AG09309 (cell line): Measurements from ENCODE around the gene PTPRM.

Source experiments
- DNase-seq: peaks from one replicate; pipeline ENCODE4 v3.0.0-alpha.2; 2010; ENCODE audit warnings: low read depth
- H3K4me3 ChIP-seq: 2 replicates; pipeline ENCODE4 v1.5.1; 2011; ENCODE audit warnings: mild to moderate bottlenecking, low read depth, low read length, moderate library complexity; ENCODE audit not compliant: control insufficient read depth
- CTCF ChIP-seq: IDR thresholded peaks from 2 replicates; pipeline ENCODE4 v1.5.1; 2011; ENCODE audit warnings: mild to moderate bottlenecking, low read depth, low read length, inconsistent platforms; ENCODE audit not compliant: insufficient read depth, control insufficient read depth; ENCODE audit errors: missing control alignments

PTPRM gene

DNA sequence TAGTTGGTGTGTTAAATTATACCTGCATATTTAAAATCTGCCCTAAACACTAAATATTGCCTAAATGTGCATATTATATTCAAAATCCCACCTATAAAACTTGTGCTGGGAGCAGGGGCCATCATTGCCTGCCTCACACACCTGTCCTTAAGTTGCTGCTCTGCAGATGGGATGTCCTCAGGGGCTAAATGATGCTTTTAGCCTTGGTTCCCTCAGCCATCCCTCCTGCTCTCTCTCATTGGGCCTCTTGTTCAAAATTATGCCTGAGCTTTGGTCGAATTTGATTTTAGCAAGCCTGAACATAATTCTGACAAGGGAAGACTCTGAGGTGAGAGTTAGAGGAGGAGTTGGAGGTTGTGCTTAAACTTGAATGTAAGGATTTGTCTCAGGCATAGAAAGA is 723.8 kb downstream of the PTPRM start:
- H3K4me3 ChIP-seq = no peak overlapping the region
- no peak for DNase-seq
- no peak for TF ChIP-seq CTCF

DNA sequence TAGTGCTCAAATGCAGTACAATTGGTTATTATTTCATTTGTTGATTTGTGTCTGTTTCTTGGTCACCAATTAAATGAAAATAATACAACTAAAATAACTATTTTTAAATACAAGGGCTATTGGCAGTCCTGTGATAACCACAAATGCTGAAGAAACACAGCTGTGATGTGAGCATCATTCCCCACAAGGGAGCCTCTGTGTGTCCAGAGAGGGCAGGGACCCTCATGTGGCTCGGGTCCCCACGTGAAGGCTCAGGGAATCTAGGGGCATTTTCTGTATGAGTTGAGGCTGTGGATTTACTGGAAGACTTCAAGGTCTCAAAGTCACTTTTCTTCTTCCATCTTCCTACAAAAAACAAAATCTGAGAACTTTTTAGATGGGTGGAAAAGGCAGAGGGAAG is 726.1 kb downstream of the PTPRM start:
- no peak overlapping the region for H3K4me3 ChIP-seq
- TF ChIP-seq CTCF = no peak
- DNase-seq = no peak

GRCh38 chr18:8296886-8297616 is 729.9 kb downstream of the PTPRM start:
- TF ChIP-seq CTCF = no peak

GRCh38 chr18:8298186-8298585 is 731.1 kb downstream of the PTPRM start:
- no peak for TF ChIP-seq CTCF
- no peak overlapping the region for H3K4me3 ChIP-seq
- DNase-seq = no peak

More at GRCh38 chr18:8296886-8297616, 729.9 kb downstream of the PTPRM start:
- no peak for DNase-seq
- no peak overlapping the region for H3K4me3 ChIP-seq

- H3K4me3 ChIP-seq = no peak overlapping the region
- no peak for DNase-seq
- no peak for TF ChIP-seq CTCF
These were observed 732.2 kb downstream of the PTPRM start for GRCh38 chr18:8299054-8299980.

DNA sequence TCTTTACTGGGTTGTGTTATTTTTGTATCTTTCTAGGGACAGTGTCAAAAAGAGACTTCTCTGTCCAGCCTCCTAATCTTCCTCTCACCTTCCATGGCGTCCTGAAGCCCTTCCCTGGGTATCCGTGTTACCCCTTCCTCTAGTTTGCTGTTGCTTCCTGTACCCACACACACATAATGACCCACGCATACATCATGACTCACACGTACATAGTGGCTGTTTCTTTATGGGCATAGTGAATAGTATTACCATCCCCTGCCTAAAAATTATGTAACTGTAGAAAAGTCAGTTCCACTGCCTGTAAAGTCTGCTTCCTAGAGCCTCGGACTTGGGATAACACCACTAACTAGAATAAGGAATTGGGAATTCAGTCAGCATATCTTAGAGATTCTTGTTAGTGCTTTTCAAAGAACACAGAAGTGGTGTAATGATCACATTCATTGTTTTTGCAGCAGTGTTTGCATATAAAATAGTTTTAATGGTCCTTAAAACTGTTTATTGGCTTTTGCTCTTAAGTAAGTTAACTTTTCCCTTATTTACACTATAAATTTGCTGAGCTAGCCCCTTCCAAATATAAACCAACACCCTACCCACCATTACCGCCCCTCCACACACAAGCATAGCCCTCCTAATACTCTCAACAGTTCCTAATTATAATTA is 733.8 kb downstream of the PTPRM start:
- TF ChIP-seq CTCF = no peak
- no peak overlapping the region for H3K4me3 ChIP-seq
- DNase-seq = no peak
